GM21390 (cell line): ENCODE data around the gene FIP1L1.
"Not testable (repeated sequence)": the region's sequence is repeated elsewhere in the genome, so short reads cannot be mapped to it uniquely, and the experiment has no call there.

Experiments
- ATAC-seq: cut with Tn5 transposase; IDR thresholded peaks from one replicate; pipeline ENCODE4 v1.9.1; 2021; ENCODE audit not compliant: unreplicated experiment

Gene FIP1L1

DNA sequence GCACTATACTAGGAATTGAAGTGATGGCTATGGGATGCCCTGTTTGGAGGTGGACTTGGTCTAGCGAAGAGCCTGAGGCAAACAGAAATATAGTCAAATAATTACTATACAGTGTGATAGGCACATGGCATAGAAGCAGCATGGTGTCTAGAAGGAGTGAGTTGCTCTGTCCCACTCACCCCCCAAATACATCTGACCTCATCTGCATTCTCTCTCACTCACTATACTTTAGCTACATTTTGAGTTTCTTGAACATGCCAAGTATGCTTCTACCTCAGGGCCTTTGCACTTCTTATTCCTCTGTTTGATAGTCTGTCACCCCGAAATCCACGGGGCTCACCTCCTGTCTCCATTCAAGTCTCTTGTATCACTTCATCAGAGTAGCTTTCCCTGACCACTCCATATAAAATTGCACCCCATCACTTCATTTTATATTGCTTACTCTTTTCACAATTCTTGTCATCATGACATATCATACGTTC, 2.6 kb upstream of the FIP1L1 start:
- ATAC-seq: no peak

DNA sequence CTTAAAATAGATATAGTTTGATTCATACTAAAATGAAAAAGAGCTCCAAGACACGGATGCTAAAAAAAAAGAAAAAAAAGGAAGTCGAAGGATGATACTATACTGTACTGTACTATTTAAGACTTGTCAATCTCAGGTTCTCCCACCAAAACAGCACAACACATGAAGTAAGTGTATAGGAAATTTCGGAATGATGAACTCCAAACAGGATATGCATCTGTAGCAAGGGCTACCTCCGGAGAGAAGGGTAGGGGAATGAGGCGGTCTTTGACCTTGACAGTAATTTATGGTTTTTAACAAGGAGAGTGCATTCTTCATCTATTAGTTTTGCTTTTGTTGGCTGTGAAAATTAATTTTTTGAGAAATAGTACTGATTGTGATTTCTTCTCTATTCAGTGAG, 541 bp upstream of the FIP1L1 start:
- ATAC-seq: no peak

DNA sequence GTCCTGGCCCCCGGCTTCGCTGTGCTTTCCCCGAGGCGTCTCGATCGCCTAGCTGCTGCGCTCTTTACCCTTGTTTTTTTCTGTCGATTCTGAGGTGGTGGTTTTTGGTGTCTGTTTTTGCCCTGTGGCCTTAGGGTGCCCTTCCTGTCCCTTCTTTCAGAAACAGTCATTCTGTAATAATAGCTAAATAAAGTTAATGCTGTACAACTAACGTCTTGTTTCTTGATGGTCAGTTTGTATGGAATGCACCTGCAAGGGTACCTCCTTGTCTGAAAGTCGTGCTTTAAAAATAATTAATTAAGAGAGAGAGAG, 686 bp downstream of the FIP1L1 start:
- ATAC-seq: no peak

DNA sequence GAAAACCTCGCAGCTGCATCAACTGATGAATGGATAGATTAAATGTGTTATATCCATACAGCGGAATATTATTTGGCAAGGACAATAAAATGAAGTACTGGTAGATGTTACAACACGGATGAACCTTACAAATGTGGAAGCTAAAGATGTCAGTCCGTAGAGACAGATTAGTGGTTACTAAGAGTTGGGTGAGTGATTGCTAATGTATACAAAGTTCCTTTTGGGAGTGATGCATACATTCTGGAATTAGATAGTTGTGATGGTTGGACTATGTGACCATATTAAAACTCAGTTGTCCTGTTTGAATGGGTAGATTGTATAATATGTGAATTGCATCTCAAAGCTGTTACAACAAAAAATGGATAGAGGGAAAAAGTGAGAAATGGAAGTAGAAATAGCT, 2.8 kb downstream of the FIP1L1 start:
- ATAC-seq: no peak

DNA sequence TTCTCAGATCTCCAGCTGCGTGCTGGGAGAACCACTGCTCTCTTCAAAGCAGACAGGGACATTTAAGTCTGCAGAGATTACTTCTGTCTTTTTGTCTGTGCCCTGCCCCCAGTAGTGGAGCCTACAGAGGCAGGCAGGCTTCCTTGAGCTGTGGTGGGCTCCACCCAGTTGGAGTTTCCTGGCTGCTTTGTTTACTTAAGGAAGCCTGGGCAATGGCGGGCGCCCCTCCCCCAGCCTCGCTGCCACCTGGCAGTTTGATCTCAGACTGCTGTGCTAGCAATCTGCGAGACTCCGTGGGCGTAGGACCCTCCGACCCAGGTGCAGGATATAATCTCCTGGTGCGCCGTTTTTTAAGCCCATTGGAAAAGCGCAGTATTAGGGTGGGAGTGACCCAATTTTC, 32.0 kb downstream of the FIP1L1 start:
- not testable (repeated sequence) for ATAC-seq

DNA sequence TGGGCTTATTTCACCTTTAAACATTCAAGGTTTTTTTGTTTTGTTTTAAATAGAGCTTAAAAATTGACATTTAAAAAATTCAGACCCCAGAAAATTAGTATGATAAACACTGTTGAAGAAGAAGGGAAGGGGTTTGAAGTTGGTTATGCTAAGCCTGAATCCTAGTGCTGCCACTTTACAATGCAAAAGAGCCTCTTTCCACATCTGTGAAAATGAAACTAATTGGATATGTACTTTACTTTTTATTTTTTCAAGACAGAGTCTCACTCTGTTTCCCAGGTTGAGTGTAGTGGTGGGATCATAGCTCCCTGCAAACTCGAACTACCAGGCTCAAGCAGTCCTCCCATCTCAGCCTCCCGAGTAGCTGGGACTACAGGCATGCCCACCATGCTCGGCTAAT, 41.8 kb downstream of the FIP1L1 start:
- ATAC-seq: no peak

DNA sequence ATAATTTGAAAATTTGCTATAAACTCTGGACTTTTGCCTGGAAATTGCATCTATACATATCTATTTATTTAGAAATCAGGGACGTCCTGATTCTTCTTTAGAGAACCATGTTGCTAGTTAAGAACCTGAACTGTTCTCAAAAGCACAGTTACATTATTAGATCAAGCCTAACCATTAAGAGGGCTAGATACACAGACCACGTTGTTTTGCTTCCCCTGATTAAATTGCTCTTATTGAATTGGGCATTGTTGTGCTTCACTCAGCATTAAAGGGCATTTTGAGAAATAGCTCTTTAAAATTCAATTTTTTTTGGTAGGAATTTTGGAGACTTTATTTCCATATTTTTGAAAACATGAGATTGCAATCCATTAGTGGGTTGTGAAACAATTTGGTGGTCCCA, 44.4 kb downstream of the FIP1L1 start:
- no peak for ATAC-seq

DNA sequence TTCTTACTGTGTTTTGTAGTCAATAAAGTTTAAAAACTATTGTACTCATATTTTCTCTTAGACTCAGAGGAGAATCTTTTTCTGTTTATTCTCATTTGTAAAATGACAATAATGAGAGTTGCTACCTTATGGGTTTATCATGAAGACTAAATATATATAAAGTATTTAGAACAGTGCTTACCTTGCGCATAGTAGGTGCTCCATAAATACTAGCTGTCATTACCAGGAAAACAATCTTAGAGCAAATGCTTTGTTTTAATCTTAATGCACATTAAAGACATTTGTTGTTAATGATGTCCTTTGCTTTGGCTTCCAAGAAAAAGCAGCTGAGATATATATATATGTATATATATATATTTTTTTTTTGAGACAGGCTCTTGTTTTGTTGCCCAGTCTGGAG, 44.9 kb downstream of the FIP1L1 start:
- no peak for ATAC-seq

DNA sequence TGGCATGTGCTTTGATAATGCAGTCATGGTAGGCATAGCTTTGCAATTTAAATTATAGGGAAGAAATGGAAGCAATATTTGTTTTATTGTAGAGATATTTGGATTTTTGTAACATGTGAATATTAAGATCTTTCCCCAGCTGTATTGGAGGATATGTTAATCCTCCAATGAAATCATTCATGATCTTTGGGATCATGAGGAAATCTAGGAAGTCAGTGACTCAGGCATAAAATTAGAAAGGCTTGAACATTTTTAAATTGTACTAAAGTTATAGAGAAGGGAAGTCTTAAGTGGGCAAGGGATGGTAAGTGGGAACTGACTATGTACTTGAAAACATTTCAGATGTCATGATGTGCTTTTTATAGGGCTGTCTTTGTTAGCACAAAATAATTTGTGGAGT, 46.8 kb downstream of the FIP1L1 start:
- no peak for ATAC-seq

DNA sequence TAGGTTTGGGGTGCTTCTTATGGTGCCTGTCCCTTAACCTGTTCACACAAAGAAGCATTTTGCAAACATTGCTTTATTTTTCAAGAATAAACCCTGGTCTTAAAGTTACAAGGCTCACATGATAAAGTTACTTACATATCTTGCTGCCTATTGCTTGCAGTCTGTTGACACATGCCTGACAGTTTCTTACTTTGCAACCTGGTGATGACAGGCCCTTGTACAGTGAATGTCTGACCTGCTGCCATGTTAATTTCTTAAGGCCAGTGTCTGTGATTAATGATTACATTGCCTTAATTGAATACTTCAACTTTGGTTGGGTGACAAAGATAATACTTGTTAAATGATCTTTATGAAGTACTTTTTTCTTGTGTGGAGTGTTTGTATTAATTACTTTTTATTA, 49.9 kb downstream of the FIP1L1 start:
- ATAC-seq: no peak

DNA sequence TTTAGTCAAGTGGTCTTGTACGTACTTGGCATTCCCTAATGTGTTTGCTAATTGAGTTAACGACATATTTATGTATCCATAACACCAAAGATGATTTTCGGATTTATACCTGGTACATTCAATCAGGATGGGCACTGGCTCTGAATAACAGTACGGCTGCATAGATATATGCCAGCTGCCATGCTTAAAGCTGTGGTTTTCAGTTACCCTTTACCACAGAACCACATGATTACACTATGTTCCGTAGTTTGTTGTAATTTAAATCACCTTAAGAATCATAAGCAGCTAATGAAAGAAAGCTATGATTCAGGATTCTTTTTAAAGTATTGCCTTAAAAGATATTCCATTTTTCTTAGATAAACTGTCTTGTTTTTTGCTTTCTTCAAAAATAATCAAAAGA, 53.6 kb downstream of the FIP1L1 start:
- no peak for ATAC-seq

DNA sequence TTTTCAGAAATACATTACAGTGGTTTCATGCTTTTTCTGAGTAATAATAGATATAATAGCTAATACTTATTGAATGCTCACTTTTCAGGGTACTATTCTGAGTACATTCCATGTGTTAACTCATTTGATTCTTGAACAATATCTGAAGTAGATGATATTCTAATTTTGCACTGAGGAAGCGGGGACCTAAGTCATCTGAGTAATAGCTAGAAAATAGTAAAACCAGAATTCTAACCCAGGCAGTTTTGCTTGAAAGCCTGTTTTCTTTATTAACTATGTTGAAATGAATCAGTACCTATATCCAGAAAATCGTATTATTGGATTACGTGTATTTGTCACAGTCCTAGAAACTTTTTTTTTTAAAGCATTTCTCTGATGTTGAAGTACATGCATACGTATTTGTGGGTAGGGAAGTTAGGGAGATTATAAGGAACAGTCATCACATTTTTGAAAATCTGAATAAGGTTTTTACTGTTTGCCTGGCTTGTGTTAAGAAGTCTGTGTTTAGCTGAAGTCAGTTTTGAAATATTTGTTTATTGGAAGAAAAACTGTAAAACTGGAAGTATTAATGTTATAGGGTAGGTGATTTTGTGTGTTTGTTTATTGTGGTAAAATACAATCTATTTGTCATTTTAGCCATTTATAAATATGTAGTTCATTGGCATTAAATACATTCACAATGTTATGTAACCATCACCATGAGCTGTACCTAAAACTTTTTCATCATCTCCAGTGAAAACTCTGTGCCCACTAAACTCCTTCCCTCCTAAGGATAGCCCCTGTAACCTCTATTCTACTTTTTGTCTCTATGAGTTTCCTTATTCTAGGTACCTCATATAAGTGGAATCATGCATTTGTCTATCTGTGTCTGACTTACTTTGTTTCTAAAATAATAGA, 55.3 kb downstream of the FIP1L1 start:
- peak; percentile 61 for ATAC-seq

DNA sequence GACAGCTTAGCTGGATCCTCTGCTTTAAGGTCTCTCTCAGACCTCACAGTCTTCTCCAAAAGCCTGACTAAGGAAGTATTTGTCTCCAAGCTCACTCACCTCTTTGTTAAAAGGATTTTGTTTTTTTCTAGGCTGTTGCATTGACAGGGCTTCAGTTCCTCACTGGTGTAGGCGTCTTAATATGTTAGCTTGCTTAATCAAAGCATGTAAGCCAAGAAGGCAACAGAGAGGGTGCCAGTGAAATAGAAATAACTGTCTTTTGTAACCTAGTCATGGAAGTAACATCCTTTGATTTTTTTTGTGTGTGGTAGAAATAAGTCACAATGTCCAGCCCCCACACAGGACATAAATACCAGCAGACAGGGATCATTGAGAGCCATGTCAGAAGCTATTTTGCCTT, 58.8 kb downstream of the FIP1L1 start:
- ATAC-seq: no peak

DNA sequence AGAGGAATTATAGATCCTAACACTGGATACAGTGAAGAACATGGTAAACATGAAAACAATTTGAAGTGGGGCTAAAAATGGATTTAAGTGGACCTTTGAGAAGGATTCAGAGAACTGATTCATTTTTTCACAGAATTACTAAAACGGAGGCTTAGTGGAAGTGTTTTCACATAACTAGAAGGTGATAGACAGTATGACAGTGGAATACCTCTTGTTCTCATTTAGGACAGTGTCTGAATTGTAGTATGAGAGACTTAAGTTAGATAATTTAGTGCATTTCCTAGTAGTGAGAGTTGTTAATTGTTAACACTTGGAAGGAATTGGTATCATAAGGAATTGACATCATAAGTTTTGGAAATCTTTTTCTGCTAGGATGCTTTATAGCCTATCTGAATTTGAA, 64.1 kb downstream of the FIP1L1 start:
- no peak for ATAC-seq

DNA sequence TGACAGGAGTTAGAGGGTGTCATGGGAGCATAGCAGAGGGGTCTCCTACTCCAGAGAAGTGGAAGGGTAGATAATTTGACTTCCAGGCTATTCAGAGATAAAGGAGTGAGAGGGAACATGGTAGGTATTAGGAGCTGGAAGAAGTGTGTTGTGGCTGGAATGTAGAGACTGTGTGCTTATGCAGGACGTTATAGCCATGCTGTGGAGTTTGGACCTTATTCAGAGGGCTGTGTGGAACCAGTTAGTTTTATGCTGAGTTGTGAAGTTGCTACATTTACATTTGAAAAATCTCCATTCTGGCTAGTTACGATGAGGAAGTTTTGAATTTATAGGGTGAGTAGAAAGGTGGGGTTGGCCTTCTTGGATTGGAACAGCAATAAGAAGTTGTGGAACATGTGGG, 67.5 kb downstream of the FIP1L1 start:
- ATAC-seq: no peak

DNA sequence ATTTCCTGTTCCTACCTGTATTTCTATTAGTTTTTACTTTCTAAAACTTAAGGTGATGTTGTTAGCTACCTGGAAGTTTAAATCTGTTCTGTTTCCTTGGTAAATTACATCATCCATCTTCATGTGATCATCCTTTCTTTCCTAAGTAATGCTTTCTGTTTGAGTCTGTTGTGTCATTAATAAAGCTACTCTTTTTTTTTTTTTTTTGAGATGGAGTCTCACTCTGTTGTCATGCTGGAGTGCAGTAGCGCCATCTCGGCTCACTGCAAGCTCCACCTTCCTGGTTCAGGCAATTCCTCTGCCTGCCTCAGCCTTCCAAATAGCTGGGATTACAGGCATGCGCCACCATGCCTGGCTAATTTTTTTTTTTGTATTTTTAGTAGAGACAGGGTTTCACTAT, 73.3 kb downstream of the FIP1L1 start:
- no peak for ATAC-seq

DNA sequence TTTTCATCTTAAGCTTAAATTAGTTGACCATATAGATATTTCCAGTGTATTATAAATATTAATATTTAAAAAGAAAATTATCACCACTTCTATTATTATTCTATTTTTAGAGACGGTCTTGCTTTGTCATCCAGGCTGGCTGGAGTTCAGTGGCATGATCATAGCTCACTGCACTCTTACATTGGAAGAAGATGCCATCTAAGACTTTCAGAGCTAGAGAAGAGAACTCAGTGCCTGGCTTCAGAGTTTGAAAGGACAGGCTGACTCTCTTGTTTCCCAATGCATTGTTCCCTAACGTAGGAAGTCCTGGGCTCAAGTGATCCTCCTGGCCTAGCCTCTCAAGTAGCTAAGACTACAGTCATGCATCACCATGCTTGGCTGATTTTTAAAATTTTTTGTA, 75.9 kb downstream of the FIP1L1 start:
- no peak for ATAC-seq

DNA sequence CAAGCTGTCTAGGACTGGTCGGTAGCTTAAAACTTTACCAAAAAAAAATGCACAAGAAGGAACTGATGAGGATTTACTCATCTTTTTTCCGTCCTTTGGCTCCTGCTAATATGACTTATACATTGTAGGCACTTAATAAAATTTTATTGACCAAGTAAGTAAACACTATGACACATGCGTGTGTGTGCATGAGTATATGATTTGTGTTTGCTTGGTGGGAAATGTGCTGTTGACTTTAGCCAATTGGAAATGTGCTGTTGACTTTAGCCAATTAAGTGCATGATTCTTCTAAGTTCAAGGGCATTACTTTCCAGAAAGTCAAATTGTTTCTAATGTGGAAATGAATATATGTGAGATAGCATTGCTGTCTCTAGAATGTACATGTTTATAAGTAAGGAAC, 78.3 kb downstream of the FIP1L1 start:
- ATAC-seq: no peak

DNA sequence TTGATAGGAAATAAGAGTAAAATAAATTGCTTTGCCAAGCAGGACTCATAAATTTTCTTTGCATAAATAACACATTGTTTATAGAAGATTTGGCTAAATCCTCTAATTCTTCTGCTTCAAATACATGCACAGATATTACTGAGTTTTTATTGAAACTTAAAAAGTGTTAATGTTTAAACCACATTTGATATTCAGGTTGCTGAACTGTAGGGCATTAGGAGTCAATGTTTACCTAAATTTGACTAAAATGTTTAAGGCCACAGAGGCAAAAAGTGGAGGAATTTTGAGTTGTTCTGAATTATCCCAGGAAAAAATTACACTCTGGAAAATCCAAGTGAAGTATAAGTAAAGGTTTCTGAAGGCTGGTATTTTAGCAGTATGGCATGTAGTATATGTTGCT, 78.7 kb downstream of the FIP1L1 start:
- ATAC-seq: no peak

DNA sequence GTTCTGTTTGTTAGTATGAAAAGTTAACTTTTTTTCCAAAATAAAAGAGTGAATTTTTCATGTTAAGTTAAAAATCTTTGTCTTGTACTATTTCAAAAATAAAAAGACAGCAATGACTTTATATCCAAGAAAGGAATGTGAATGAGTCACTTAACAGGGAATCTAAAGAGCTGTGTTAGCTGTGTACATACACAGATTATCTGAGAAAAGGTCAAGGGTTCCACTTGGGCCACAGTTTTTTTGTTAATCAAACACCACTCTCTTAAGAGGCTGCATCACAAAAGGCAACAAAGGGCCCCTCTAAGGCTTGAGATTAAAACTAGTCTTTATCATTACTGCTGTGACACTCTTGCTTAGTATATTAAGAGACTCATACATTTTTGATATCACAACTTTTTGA, 82.1 kb downstream of the FIP1L1 start:
- ATAC-seq: no peak

DNA sequence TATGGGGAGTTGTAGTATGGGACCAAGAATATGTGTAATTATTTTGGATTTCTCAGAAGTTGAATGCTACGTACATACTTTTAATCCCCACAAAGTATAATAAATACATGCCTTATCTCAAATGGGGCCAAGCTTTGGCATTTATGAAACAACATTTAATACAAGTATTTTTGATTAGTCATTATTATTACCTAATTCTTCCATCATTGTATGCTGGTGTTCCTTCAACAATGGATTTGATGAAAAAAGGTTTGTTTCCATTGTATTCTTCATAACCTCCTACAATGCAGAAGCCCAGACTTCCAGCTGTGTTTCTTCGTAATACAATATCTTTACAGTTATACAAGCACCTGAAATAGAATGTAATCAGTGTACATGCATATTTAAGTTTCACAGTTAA, 83.8 kb downstream of the FIP1L1 start:
- ATAC-seq: no peak

DNA sequence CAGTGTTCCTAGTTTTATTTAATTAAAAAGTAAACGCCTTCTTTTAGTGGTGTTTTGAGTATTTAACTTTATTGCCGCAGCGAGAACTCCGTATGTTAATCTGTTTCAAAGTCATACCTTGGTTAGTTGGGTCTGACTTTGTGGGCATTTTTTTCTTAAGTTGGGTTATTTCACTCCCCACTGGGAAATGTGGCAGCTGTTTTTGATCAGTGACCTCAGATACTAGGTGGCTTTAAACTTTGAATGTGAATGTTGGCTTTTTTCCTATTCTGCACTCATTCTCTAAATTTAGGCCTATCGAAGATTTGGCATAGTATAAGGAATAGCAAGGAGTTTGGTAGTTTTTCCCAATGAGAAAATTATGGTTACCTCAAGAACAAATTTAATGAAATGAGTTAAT, 85.9 kb downstream of the FIP1L1 start:
- ATAC-seq: no peak

DNA sequence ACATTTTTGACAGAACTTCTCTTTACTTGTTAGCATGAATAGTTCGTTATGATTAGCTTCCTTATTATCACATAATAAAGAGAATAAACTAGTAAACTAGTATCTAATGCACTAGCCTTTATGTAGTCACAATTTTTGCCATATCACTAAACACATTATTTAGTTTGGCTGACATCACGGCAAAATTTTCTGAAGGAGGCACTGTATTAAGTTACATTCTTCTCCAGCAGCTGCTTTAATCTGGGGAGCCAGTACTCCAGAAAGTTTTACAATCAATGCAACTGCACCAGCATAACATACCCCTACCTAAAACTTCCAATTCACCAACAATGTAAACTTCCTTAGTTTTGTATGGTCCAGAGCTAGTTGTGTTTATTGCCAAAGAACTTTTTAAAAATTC, 87.8 kb downstream of the FIP1L1 start:
- ATAC-seq: no peak
